SK-N-SH (cell line): ENCODE measurements around the gene MYF6.

Source experiments
- CTCF ChIP-seq: fragments of 200-600 bp; sonication (generic); IDR thresholded peaks from 2 replicates; pipeline ENCODE4 v1.6.1; 2017; ENCODE audit warnings: antibody characterized with exemption, mild to moderate bottlenecking, moderate library complexity
- EP300 ChIP-seq, 2 experiments: IDR thresholded peaks; 2 replicates each; pipeline versions ENCODE4 v1.4.0 to v1.6.1; 2012; ENCODE audit warnings: borderline replicate concordance in 1 of 2, low read depth in 1 of 2, low read length in 1 of 2
- GABPA ChIP-seq: IDR thresholded peaks from 2 replicates; pipeline ENCODE4 v1.4.0; 2012; ENCODE audit warnings: low read depth, mild to moderate bottlenecking
- JUND ChIP-seq: IDR thresholded peaks from 2 replicates; pipeline ENCODE4 v1.4.0; 2012
- MXI1 ChIP-seq: IDR thresholded peaks from 2 replicates; pipeline ENCODE4 v1.6.1; 2012; ENCODE audit warnings: mild to moderate bottlenecking, low read depth, low read length, improper control_type of control experiment
- POLR2AphosphoS5 ChIP-seq: IDR thresholded peaks from 2 replicates; pipeline ENCODE4 v1.6.1; 2012; ENCODE audit warnings: low read depth, low read length
- RAD21 ChIP-seq: IDR thresholded peaks from 2 replicates; pipeline ENCODE4 v1.6.1; 2012; ENCODE audit warnings: mild to moderate bottlenecking, low read length
- RXRA ChIP-seq: IDR thresholded peaks from 2 replicates; pipeline ENCODE4 v1.4.0; 2012; ENCODE audit warnings: low read depth, mild to moderate bottlenecking, borderline replicate concordance
- SIN3A ChIP-seq: IDR thresholded peaks from 2 replicates; pipeline ENCODE4 v1.6.1; 2012; ENCODE audit warnings: low read depth, mild to moderate bottlenecking, low read length, moderate library complexity, borderline replicate concordance
- TAF1 ChIP-seq: IDR thresholded peaks from 2 replicates; pipeline ENCODE4 v1.6.1; 2012; ENCODE audit warnings: low read depth, mild to moderate bottlenecking, low read length, moderate library complexity, borderline replicate concordance

DNA sequence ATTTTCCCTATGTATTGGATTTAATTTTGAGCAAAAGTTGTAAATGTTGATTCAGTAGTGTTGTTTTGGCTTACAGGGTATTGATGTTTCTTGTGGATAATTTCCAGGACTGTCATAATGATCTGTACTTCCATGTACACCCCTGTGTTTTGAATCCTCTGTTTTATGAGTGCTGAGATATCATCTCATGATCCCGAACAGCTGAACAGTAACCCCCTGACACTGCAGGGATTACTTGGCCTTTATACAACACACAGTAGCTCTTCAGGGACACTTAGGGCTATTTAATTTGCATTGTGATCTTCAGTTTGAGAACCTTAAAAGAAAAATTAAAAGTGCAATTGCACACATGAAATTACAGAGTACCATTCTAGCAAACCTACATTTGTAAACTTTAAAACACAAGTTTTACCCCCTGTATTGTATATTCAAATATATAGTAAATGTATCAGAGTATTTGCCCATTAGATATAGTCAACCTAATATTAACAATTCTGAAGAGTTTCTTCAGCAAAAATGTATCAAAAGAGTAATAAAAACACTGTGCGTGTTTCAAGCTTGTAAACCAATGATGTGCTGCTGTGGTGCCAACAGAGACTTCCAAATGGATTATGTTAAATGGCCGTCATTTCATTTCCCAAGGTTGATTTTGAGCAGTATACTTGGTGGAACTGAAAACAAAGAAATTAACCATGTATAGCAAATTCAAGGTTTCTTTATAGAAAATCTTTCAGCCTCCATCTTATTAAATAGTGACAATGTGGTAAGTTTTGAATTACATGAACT lies 27.9 kb upstream of the MYF6 start:
- TF ChIP-seq CTCF = no peak
- TF ChIP-seq MXI1 = no peak
- TF ChIP-seq EP300 (IDR thresholded peaks at IDR 0.05; ENCODE audit: borderline replicate concordance in 1 of 2, low read depth in 1 of 2, low read length in 1 of 2) = no peak
- no peak for TF ChIP-seq JUND
- no peak for TF ChIP-seq POLR2AphosphoS5
- no peak for TF ChIP-seq SIN3A
- TF ChIP-seq TAF1 = no peak
- TF ChIP-seq RAD21 = no peak
- no peak for TF ChIP-seq GABPA
- no peak for TF ChIP-seq RXRA
